GM18951 (cell line): Measurements from ENCODE around the gene BIN2.

Experiments used
- POLR2A ChIP-seq: IDR thresholded peaks from 4 replicates; pipeline ENCODE4 v1.6.1; 2011; ENCODE audit warnings: mild to moderate bottlenecking; ENCODE audit not compliant: insufficient read length, insufficient read depth; ENCODE audit errors: extremely low read depth
- in situ Hi-C: fragments of 300-500 bp; cut with MboI; formaldehyde crosslinking; loops from one replicate; pipeline ENCODE4 v1.12.0; 2022; ENCODE audit warnings: low sequenced_read_pairs, mixed read lengths, inconsistent platforms; ENCODE audit not compliant: unreplicated experiment

BIN2 gene

GRCh38 chr12:51323966-51324895, at the start of gene BIN2:
Gene BIN2 (minus strand): TSS chr12:51324174. CDS start chr12:51324102, 72 bp downstream.
- peak; percentile 80 for TF ChIP-seq POLR2A

GRCh38 chr12:51373187-51373586, 49.2 kb upstream of the BIN2 start:
- no peak for TF ChIP-seq POLR2A
- in situ Hi-C loops: no loop called here

More at GRCh38 chr12:51323966-51324895, at the start of gene BIN2:
- in situ Hi-C loops: no loop called here

- in situ Hi-C loops: no loop called here
- no peak for TF ChIP-seq POLR2A
These were observed 48.0 kb upstream of the BIN2 start for GRCh38 chr12:51372021-51372420.

- in situ Hi-C loops: no loop called here
These were observed 47.5 kb upstream of the BIN2 start for GRCh38 chr12:51371295-51371953.

GRCh38 chr12:51370667-51371066, 46.7 kb upstream of the BIN2 start:
- TF ChIP-seq POLR2A: no peak
- in situ Hi-C loops: no loop called here

More at GRCh38 chr12:51371295-51371953, 47.5 kb upstream of the BIN2 start:
- TF ChIP-seq POLR2A: no peak

- in situ Hi-C loops: no loop called here
- TF ChIP-seq POLR2A: no peak
These were observed 45.6 kb upstream of the BIN2 start for GRCh38 chr12:51369581-51369980.

GRCh38 chr12:51368640-51369517, 44.9 kb upstream of the BIN2 start:
- in situ Hi-C loops: no loop called here
- peak; percentile 45 for TF ChIP-seq POLR2A

GRCh38 chr12:51365276-51365675, 41.3 kb upstream of the BIN2 start:
- no peak for TF ChIP-seq POLR2A
- in situ Hi-C loops: no loop called here

- no peak for TF ChIP-seq POLR2A
- in situ Hi-C loops: no loop called here
These were observed 40.0 kb upstream of the BIN2 start for GRCh38 chr12:51364001-51364400.

- TF ChIP-seq POLR2A: no peak
- in situ Hi-C loops: no loop called here
These were observed 38.9 kb upstream of the BIN2 start for GRCh38 chr12:51362747-51363342.

- TF ChIP-seq POLR2A: no peak
These were observed 38.3 kb upstream of the BIN2 start for GRCh38 chr12:51362307-51362706.

GRCh38 chr12:51361161-51362016, 37.4 kb upstream of the BIN2 start:
- TF ChIP-seq POLR2A: no peak
- in situ Hi-C loops: no loop called here

More at GRCh38 chr12:51362307-51362706, 38.3 kb upstream of the BIN2 start:
- in situ Hi-C loops: no loop called here
